Keratinocyte (primary cell): ENCODE results near the gene TEX51.

Experiments
- CTCF ChIP-seq, 3 experiments: IDR thresholded peaks in 1 of 3; conservative IDR thresholded peaks in 1 of 3; optimal IDR thresholded peaks in 1 of 3; 2 replicates in 2 of 3; 3 replicates in 1 of 3; pipeline versions ENCODE3 to v1.5.1; 2011; ENCODE audit warnings: low read length in 3 of 3, mild to moderate bottlenecking in 3 of 3, moderate library complexity in 2 of 3, control low read depth in 1 of 3, inconsistent platforms in 1 of 3; ENCODE audit not compliant: insufficient read depth in 2 of 3; ENCODE audit errors: extremely low read depth in 1 of 3
- EZH2 ChIP-seq: IDR thresholded peaks from one replicate; pipeline ENCODE4 v1.6.1; 2012; ENCODE audit warnings: inconsistent platforms, mild to moderate bottlenecking, low read length, moderate library complexity

DNA sequence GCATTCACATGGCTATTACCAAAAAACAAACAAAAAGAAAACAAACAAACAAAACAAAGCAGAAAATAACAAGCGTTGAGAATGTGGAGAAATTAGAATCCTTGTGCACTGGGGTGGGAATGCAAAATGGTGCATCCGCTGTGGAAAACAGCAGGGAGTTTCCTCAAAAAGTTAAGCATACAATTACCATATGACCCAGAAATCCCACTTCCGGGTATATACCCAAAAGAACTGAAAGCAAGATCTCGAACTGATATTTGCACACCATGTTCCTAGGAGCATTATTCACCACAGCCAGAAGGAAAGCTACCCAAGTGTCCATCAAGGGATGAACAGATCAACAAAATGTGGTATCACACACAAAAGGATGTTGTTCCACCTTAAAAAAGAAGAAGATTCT, 17.9 kb upstream of the TEX51 start:
- TF ChIP-seq CTCF (optimal IDR thresholded peaks at IDR 0.05 in 1 of 3, IDR thresholded peaks at IDR 0.05 in 1 of 3, conservative IDR thresholded peaks at IDR 0.05 in 1 of 3; ENCODE audit: extremely low read depth in 1 of 3, insufficient read depth in 2 of 3, low read length in 3 of 3) = no peak
- no peak for TF ChIP-seq EZH2
